ENCODE results near the gene ZNF609.

ZNF609 gene

DNA sequence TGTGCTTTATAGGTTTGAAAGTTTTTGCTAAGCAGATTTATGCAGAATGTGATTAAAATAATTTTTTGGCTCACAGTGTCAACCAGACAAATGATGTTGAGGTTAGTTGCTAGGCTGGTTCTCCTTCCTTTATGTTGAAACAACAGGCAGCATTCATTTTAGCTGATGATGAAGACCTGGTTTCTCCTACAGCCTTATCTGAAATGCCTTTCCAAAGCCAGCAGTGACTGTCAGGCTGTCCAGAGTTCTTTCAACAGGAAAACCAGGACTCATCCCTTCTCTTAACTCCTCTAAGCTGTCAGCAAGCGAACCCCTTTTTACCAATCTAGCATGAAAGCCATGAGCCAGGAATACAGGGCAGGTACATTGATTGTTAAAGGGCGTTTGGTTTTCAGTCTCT is 84.1 kb downstream of the ZNF609 start:
- no peak for DNase-seq

DNA sequence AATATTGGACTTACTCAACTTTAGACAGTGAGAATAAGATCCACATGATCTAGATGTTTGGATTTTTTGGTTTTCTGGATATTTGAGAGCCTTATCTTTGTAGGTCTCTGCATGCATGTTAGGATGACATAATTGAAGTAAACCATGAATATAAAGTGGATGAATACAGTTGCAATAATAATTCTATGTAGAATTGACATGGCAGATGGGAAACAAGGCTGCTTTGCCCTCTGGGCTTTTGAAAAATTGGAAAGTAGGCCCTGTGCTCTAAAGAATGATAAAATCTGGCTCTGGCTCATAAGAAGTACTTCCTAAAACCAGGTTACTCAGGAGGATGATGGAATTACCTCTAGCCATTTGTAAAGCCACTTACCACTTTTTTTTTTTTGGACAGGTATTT is 86.9 kb downstream of the ZNF609 start:
- no peak for DNase-seq

GRCh38 chr15:64548235-64548634 is 87.9 kb downstream of the ZNF609 start:
- no peak for DNase-seq

DNA sequence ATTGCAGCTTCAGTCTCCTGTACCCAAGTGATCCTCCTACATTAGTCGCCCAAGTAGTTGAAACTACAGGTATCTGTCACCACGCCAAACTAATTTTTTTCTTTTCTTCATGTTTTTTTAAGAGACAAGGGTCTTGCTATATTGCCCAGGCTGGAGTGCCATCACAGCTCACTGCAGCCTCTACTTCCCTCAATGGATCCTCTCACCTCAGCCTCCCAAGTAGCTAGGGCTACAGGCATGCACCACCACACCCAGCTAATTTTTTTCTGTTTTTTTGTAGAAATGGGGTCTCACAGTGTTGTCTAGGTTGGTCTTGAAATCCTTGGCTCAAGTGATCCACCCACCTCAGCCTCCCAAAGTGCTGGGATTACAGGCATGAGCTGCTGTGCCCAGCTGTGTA is 89.5 kb downstream of the ZNF609 start:
- DNase-seq = no peak

- DNase-seq = no peak
These were observed 92.0 kb downstream of the ZNF609 start for GRCh38 chr15:64552281-64552948.

DNA sequence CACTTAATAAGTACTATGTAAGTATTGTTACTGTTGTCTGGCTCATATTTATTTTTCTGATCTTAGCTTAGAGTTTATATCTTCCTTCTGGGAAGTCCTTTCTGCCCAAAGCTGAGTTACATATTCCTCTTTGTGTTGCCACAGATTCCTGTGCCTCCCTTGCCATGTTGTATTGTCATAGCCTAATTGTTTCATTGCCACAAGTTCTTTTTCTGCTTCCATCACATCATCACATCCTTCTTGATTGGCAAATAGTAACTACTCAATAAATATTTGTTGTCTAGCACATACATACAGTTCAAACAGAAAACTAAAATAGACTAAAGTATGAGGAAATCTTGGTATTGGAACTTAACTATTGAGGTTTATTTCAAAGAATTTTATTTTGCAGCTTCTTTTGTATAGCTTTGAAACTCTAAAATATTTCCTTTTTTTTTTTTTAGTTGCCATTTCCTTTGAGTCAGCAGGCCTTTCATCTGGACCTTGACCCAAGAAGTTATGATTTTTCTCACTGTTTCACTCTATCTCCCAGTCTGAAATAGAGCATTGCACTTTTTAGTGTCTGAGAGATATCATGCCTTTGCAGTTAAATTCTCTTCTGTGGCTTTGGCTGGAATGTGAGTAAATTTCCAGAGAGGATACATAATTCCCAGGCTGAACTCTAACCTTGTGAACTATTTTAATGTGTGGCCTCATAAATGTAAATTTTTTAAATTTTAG is 98.2 kb downstream of the ZNF609 start:
- no peak for DNase-seq

DNA sequence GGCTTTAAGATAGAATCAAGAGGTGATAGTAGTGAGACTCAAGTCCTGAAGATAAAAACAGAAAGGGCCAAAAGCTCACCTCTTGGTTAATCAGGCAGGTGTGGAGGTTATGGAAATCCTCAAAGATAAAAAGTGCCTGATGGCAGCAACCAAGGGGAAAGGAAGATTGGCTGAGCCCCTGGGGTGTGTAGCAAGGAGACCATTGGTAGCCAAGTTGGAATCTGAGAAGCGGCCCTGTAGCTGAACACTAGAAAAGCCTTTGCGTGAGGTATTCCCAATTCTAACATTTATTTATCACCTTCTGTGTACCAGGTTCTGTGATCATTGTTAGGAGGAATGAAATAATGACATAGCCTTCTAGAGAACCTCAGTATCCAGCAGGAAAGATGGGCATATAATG is 98.9 kb downstream of the ZNF609 start:
- no peak for DNase-seq

DNA sequence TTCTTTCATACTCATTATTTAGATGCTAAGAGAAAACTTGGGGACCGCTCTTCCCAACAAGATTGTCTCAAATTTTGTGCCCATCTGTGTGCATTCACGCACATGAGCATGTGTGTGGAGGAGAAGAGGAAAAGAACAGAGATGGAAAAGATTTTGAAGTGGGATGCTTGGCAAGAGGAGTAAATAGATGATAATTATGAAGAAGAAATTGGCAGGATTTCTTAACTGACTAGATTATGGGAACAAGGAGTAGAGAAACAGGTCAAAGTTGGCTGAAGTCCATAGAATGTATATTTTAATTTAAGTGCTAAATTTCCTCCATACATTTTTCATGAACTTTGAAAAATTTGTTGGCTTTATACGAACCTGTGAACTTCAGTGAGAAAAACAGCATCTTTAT is 100.1 kb downstream of the ZNF609 start:
- no peak for DNase-seq

- no peak for DNase-seq
These were observed 100.6 kb downstream of the ZNF609 start for GRCh38 chr15:64560998-64561397.

GRCh38 chr15:64562003-64562640 is 101.7 kb downstream of the ZNF609 start:
- no peak for DNase-seq

DNA sequence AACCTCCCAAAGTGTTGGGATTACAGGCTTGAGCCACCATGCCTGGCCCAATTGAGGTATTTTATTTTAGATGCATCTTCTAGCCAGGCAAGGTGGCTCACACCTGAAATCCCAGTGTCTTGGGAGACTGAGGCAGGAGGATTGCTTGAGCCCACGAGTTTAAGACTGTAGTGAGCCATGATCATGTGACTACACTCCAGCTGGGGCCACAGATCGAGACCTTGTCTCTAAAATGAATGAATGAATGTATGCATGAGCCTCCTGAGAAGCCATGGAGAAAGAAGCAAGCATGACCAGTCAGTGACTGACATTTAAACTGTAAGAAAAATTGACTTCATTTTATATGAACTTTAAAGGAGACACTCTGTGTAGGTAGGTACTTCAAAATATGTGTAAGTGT is 105.7 kb downstream of the ZNF609 start:
- DNase-seq = no peak

GRCh38 chr15:64566629-64567427 is 106.5 kb downstream of the ZNF609 start:
- no peak for DNase-seq

- no peak for DNase-seq
These were observed 108.4 kb downstream of the ZNF609 start for GRCh38 chr15:64568765-64569164.

DNA sequence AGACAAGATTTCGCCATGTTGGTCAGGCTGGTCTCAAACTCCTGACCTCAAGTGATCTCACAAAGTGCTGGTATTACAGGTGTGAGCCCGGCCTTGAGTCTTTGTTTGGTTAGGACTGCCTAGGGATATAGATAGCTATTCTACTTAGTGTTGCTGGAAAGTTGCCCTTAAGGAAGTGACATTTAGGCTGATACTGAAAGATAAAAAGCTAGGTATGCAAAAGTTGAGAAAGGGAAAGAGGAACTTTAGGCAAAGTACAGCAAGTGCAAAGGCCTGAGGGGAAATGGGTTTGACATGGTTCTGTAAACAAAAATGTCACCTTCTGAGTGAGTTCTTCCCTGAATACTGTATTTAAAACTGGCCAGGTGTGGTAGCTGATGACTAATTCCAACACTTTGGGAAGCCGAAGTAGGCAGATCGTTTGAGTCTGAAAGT is 111.5 kb downstream of the ZNF609 start:
- no peak for DNase-seq

DNA sequence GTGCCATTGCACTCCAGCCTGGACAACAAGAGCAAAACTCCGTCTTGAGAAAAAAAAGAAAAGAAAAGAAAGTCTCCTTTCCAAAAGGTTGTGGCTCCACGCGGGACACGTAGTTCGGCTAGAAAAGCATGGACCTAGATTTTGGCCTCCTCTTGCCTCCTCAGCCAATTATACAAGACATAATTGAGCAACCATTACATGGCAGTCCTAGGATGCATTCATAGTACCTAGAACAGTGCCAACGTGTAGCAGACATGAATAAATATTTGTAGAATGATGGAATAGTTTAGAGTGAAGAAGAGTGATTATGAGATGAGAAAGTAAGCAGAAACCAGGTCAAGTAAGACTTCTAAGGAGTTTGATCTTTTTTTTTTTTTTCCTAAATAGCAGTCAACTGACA is 112.5 kb downstream of the ZNF609 start:
- no peak for DNase-seq

GRCh38 chr15:64574301-64575017 is 114.1 kb downstream of the ZNF609 start:
- DNase-seq = no peak

DNA sequence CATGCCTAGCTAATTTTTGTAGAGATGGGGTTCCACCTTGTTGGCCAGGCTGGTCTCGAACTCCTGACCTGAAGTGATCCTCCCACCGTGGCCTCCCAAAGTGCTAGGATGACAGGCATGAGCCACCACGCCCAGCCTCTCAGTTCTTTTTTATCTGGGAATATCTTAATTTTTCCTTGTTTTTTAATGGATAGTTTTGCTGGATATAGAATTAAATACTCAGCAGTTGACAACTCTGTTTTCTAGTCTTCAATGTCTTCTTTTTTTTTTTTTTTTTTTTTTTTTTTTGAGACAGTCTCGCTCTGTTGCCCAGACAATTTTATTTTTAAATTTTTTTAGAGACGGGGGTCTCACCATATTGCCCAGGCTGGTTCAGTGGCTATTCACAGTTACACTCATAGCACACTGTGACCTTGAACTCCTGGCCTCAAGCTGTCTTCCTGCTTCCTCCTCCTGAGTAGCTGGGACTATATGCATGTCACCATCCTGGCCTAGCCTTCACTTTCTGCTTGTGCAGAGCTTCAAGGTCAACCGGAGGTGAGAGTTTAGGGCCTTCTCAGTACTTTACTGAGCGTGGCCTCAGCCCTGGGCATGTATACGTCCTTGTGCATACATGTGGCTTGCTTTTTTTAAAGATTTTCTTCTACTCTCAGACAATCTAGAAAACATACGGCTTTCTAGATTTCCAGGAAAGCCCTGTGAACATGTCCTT is 120.5 kb downstream of the ZNF609 start:
- DNase-seq = no peak

DNA sequence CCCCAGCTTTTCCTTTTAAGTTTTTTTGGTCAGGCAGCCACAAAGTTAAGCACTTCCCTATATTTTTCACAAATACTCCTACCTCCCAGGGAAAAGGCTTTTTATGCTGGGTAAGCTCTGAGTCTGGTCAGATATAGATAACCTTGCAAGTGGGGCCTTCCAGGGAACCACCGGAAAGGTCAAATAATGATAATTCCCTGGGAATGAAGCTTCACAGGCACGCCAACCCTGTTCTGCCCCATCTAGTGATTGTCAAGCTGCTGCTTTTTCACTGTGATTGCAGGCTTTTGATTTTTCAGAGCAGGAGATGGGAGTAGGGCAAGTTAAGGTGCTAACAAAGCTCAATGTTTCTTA is 121.0 kb downstream of the ZNF609 start:
- DNase-seq = no peak

- DNase-seq = no peak
These were observed 121.8 kb downstream of the ZNF609 start for GRCh38 chr15:64582202-64582601.

- DNase-seq = no peak
These were observed 123.1 kb downstream of the ZNF609 start for GRCh38 chr15:64583519-64583918.

DNA sequence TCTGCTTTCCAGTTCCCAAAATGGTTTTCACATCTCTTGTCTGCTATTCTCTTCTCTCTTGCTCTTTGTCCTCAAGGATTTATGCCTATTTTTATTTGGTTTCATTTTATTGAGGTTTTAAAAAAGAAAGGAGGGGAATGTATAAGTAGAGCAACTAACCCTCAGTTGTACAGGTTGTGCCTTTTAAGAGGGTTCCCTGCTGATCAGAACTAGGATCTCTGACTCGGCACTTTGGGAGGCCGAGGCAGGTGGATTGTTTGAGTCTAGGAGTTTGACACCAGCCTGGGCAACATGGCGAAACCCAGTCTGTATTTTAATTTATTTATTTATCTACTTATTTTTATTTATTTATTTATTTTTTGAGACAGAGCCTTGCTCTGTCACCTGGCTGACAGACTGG is 123.6 kb downstream of the ZNF609 start:
- DNase-seq = no peak

GRCh38 chr15:64586259-64586870 is 126.0 kb downstream of the ZNF609 start:
- no peak for DNase-seq
